Measurements from ENCODE around the gene MTHFSD. TPM values are rescaled to one million over a fixed set of nuclear protein-coding genes. Genes with fewer than 3 reads are reported as not detected.

MTHFSD gene
- total RNA-seq, 6 donors from 2014 or later, result 13.8 to 39.8 (median 22.0) TPM

DNA sequence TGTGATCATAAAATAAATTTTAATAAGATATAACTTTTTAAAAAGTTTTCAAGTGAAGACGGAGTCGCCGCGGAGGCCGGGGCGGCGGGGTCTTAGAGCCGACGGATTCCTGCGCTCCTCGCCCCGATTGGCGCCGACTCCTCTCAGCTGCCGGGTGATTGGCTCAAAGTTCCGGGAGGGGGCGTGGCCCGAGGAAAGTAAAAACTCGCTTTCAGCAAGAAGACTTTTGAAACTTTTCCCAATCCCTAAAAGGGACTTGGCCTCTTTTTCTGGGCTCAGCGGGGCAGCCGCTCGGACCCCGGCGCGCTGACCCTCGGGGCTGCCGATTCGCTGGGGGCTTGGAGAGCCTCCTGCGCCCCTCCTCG is 11.5 kb upstream of the MTHFSD start, which contains the start of gene FOXC2:
Gene FOXC2 (plus strand): TSS at position 229 of the 365 bp plus-strand sequence. CDS start 507 bp downstream, outside the sequence.
- Histone ChIP-seq H3K36me3 (no peaks in the 10 kb centered on the region), H3K4me1 (peaks cover 8 to 44% (median 20%) of the 10 kb centered on the region in 4 donors), H3K9me3 (no peaks in the 10 kb centered on the region), H3K27me3 (peaks cover 0 to 55% (median 31%) of the 10 kb centered on the region in 4 donors), H3K4me3 (peak within 1 kb of the TSS in 3 of 4 donors; percentile 30 to 41 (median 33)), H3K27ac (peak within 1 kb of the TSS in 2 of 4 donors; percentile 58 to 67)
- ATAC-seq (ENCODE audit: low FRiP score in 2 of 2) (peak in 1 of 2 donors; percentile 78), DNase-seq (peak; percentile 44 to 87)
- TF ChIP-seq EP300 (IDR thresholded peaks at IDR 0.05) (no peak), CTCF (IDR thresholded peaks at IDR 0.05) (no peak), POLR2AphosphoS5 (IDR thresholded peaks at IDR 0.05) (no peak), POLR2A (IDR thresholded peaks at IDR 0.05) (no peak)
- WGBS, 2 donors, result 2 to 3% methylated on average over 19 to 29 of the region's 30 CpGs

GRCh38 chr16:86565644-86566511 is 10.8 kb upstream of the MTHFSD start:
- Histone ChIP-seq H3K4me3 (no peak overlapping the region), H3K27me3 (peaks cover 0 to 54% (median 31%) of the 10 kb centered on the region in 4 donors)
- no peak for TF ChIP-seq POLR2AphosphoS5 (IDR thresholded peaks at IDR 0.05)

GRCh38 chr16:86565181-86565631 is 10.2 kb upstream of the MTHFSD start:
- Histone ChIP-seq H3K4me3 (no peak overlapping the region), H3K27me3 (peaks cover 0 to 54% (median 31%) of the 10 kb centered on the region in 4 donors), H3K9me3 (no peaks in the 10 kb centered on the region), H3K4me1 (peaks cover 8 to 44% (median 20%) of the 10 kb centered on the region in 4 donors), H3K27ac (no peak overlapping the region), H3K36me3 (no peaks in the 10 kb centered on the region)
- no peak for TF ChIP-seq CTCF (IDR thresholded peaks at IDR 0.05)
- no peak for TF ChIP-seq EP300 (IDR thresholded peaks at IDR 0.05)
- TF ChIP-seq POLR2AphosphoS5 (IDR thresholded peaks at IDR 0.05), result no peak
- no peak for TF ChIP-seq POLR2A (IDR thresholded peaks at IDR 0.05)
- WGBS, 2 donors, result 33 to 45% methylated on average over 16 of the region's 16 CpGs
- no peak for ATAC-seq (ENCODE audit: low FRiP score in 2 of 2)
- DNase-seq, result no peak

More at GRCh38 chr16:86565644-86566511, 10.8 kb upstream of the MTHFSD start:
- Histone ChIP-seq H3K4me1 (peaks cover 8 to 44% (median 20%) of the 10 kb centered on the region in 4 donors), H3K27ac (no peak overlapping the region), H3K36me3 (no peaks in the 10 kb centered on the region), H3K9me3 (no peaks in the 10 kb centered on the region)
- no peak for ATAC-seq (ENCODE audit: low FRiP score in 2 of 2)
- 8 to 14% methylated on average over 25 to 52 of the region's 53 CpGs for WGBS, 2 donors
- DNase-seq, result peak in 1 of 2 donors; percentile 83

- TF ChIP-seq CTCF (IDR thresholded peaks at IDR 0.05), result peak; percentile 94 to 99 (median 98)
- TF ChIP-seq EP300 (IDR thresholded peaks at IDR 0.05), result no peak
- peaks cover 8 to 44% (median 20%) of the 10 kb centered on the region in 4 donors for H3K4me1 ChIP-seq
- H3K27ac ChIP-seq, result no peak overlapping the region
- peak; percentile 95 to 96 for ATAC-seq (ENCODE audit: low FRiP score in 2 of 2)
- no peaks in the 10 kb centered on the region for H3K36me3 ChIP-seq
- 1 to 2% methylated on average over 30 to 41 of the region's 41 CpGs for WGBS, 2 donors
- no peaks in the 10 kb centered on the region for H3K9me3 ChIP-seq
- DNase-seq, result peak; percentile 90 to 92
- H3K4me3 ChIP-seq, result peak overlapping the region in 2 of 4 donors; percentile 12 to 15
- peaks cover 0 to 48% (median 27%) of the 10 kb centered on the region in 4 donors for H3K27me3 ChIP-seq
Observed at GRCh38 chr16:86563469-86564345, 8.7 kb upstream of the MTHFSD start.

DNA sequence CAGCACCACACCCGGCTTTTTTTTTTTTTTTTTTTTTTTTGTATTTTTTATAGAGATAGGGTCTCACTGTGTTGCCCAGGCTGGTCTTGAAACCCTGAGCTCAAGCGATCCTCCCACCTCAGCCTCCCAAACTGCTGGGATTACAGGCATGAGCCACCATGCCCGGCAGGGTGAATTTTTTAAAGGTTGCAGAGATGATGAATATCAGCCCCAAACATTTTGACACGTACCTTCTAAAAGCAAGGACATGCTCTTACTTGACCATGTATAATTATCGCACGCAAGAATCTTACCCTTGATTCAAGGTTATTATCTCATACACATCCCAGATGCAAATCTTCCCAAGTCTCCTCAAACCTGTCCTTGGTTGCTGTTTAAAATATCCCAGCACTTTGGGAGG is 7.3 kb upstream of the MTHFSD start:
- H3K27me3 ChIP-seq, result peaks cover 0 to 35% (median 19%) of the 10 kb centered on the region in 4 donors
- 82 to 84% methylated on average over 6 of the region's 6 CpGs for WGBS, 2 donors
- H3K9me3 ChIP-seq, result no peaks in the 10 kb centered on the region
- peaks cover 8 to 31% (median 18%) of the 10 kb centered on the region in 4 donors for H3K4me1 ChIP-seq
- no peak for DNase-seq
- H3K36me3 ChIP-seq, result no peaks in the 10 kb centered on the region
- no peak for TF ChIP-seq EP300 (IDR thresholded peaks at IDR 0.05)
- no peak for TF ChIP-seq POLR2A (IDR thresholded peaks at IDR 0.05)
- TF ChIP-seq CTCF (IDR thresholded peaks at IDR 0.05), result no peak
- no peak for TF ChIP-seq POLR2AphosphoS5 (IDR thresholded peaks at IDR 0.05)
- H3K4me3 ChIP-seq, result no peak overlapping the region
- no peak for ATAC-seq (ENCODE audit: low FRiP score in 2 of 2)
- H3K27ac ChIP-seq, result no peak overlapping the region
